ENCODE measurements around the gene SORCS2.

Gene SORCS2

DNA sequence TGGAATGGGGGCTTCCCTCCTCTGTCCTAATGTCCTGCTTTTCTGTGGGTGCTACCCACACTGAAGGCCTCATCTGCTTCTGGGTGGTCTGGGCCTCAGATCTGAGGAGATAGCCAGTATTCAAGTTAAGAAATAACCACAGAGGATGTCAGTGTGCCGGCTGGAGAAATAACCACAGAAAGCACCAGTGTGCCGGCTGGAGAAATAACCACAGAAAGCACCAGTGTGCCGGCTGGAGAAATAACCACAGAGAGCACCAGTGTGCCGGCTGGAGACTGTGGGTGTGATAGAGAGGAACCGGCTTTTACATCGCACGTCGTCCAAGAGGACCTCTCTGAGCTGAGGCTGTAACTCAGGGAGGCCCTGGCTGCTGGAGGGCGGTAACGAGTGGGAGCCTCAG, 308.1 kb downstream of the SORCS2 start:
- no peak for DNase-seq

DNA sequence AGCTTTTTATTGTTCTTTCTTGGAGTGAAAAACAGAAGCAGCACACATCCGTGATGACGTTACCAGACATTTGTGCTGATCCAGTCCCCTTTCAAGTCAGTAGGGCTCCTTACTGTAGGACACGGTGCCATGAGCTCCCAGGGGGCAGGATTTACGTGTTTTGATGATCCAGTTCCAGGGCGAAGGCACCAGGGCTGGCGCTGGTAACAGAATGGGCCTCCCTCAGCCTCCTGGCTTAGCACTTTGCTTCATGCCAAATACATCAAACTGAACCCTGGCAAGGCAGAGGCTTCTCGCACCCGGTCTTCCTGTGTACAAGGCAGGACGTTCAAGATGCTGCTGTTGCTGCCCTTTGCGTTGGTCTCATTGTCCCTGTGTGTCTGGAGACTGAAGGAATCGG, 309.0 kb downstream of the SORCS2 start:
- DNase-seq = no peak

DNA sequence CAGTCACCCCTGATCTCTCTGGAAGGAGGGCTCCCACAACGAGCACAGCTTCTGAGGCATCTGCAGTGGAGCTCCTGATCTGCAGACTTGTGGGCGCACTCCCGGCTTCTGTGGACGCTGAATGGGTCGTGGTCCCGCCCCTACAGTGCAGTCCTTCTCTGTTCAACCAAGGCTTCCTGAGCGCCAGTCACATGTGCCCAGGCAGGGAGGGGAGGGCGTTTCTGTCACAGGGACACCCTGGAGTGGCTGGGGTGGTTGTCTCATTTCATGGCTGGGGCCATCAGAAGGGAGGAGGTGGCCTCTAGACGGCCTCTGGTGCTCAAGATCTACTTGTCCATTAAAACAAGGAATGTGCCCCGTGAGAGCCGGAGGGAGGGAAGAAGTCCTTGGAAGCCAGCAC, 309.5 kb downstream of the SORCS2 start:
- DNase-seq = no peak

DNA sequence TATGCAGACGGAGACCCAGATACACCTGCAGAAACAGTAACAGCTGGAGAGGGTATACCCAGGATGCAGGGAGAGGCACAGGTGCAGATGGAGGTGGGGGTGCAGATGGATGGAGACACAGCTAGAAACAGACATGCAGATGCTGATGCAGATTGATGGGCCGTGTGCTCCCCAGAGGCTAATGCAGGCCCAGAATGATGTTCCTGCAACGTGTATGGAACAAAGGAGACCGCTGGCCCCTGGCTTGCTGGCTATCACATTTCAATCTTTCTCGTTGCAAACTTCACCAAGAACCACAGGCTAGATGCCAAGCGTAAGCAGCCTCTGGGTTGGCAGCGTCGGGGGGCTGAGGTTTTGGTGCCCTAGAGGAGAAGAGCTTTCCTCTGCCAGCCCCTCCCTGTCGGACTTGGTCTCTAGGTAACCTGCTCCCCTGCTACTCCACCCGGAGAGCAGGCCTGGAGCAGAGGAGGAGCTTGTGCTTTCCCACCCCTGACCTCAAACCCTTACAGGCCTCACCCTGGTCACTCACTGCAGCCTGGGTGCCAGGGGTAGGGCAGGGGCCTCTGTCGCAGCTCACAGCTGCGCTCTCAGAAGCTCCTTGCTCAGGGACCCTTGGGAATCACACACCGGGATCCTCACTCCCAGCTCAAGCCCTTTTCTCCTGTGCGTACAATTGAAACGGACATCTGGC, 311.4 kb downstream of the SORCS2 start:
- DNase-seq = no peak

DNA sequence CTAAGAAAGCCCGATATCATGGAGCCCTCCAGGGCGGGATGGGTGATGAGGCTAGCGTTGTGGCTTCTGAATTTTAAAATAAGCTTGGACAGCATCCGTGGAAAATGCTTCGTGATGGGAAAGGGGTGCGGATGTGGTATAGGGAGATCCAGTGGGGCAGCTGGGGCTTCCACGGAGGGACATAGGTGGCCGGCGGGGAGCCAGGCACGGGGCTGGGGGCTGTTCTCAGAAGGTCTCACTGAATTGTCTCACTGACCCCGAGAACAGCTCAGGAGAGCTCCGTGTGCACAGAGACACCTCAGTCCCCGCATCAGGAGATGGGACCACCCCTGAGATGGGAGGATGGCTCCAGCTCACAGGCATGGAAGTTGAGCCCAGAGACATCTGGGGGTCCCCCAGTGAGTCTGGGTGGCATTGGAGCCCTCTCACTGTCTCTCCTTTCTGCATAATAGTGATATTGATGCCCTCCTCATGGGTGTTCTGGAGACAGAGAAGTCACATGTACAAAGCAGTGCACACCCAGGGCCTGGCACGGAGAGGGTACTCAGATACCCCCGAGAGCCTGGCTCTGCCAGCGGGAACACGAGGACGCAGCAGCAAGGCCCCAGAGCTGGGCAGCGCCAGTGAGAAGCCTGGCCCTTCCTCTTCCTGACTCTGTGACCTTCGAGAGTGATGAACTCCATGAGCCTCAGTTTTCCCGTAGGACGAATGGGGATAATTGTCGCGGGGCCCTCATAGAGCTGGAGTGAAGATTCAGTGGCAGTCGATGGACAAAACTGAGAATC, 313.0 kb downstream of the SORCS2 start:
- DNase-seq = no peak

DNA sequence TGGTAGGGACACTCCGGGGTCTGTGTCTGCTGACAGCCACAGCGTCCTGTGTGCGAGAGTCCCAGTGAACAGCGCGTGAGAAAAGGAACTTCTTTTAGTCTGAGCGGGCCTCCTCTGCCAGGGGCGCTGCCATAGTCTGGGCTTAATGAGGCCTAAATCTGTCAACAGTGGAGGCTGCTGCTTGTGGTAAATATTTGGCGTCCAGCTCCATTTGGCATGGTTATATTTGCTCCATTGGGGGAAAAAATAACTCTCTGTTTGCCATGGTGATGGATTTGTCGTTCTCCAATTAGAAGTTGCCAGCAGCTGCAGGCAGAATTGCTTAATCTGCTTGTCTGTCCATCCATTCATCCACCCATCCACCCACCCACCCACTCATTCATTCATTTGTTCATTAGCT, 313.8 kb downstream of the SORCS2 start:
- no peak for DNase-seq

DNA sequence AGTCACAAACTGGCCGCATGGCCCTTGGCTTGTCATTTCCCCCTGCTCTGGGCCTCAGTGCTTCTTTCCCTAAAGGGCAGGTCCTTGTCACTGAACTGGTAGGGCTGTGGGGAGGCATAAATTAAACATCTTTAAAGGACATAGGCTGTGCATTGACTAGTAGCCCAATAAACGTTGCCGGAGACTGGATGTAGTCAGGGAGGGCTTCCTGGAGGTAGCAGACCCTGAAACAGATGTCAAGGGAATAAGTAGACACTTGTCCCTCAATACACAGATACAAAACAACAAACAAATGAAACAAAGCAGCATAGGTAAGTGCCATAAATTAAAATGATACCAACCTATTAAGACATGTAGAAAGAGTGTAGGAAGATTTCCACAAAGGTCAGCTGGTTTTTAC, 314.2 kb downstream of the SORCS2 start:
- no peak for DNase-seq

DNA sequence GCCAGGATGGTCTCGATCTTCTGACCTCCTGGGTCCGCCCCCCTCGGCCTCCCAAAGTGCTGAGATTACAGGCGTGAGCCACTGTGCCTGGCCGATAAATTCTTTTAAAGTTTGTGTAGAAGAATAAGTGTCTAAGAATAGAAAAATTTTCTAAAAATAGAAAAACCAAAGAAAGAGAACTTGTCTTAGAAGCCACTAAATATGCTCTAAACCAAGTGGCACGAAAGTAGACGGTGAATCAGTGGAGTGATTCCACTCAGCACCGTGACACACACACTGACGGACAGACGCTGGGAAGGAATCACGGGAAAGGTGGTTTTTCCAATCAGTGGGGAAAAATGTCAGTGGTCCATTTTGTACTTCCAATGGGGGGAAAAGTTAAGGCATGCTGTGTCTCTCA, 315.0 kb downstream of the SORCS2 start:
- DNase-seq = no peak

DNA sequence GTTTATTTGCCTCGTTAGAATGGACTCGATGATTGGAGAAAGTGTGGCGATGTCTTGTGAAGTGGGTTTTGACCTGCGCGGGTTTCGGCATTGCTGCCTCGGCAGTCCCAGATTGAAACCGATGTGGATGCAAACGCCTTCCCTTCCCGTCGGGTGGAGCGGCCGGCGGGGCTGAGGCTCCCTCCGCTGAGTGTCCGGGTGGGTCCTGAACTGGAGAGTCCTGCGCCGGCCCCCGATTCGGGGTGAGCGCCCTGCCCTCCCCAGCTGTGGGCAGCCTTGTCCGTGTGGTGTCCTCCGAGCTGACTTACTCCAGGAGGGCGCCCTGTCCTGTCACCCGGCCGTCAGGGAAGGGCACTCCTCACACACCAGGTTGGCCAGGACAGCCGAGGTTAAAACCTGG, 317.7 kb downstream of the SORCS2 start:
- no peak for DNase-seq

DNA sequence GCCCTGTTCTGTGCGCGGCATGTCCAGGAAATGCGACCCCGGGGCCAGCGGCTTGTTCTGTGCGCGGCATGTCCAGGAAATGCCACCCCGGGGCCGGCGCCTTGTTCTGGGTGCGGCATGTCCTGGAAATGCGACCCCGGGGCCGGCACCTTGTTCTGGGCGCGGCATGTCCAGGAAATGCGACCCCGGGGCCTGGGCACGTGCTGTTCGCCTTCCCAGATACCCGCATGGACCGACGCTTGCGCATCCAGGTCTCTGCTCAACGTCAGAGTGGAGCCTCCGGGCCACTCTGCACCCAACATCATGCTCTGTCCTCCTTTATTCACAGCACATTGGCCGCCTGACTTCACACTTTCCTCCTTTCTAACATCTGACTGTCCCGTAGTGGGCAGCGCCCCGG, 318.2 kb downstream of the SORCS2 start:
- DNase-seq = no peak

DNA sequence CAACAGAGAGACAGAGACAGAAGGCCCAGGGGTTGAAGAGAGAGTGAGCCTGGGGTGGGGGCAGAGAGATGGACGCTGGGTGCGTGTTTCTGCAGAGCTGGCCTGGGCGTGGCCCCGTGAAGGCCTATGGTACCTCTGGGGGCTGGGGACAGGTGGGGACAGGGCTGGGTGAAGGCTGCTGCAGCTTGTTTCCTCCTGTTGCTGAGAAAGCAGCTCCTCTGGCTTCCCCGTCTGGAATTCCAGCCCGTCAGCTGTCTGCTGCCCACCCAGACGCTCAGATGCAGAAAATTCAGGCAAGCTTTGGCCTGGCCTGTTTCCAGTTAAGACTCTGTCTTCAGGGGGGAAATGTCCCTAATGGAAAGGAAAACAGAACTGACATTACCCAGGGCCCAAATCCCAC, 319.2 kb downstream of the SORCS2 start:
- no peak for DNase-seq

DNA sequence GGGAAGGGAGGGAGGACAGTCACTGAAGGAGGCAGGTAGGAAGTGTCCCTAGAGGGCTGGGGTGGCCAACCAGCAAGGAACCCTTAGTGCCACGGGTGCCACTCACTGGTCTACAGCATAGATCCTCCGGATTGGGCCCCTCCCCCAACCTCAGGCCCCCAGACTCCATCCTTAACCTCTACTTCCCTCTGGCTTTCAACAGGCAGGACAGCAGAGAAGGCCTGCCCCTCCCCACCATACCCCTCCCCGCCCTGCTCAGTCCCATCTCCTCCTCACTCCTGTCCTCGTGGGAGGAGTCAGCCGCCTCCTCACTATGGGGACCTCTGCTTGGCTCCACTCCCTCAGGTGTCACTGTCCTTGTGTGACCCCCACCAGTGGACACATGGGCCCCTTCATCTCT, 320.1 kb downstream of the SORCS2 start:
- no peak for DNase-seq

DNA sequence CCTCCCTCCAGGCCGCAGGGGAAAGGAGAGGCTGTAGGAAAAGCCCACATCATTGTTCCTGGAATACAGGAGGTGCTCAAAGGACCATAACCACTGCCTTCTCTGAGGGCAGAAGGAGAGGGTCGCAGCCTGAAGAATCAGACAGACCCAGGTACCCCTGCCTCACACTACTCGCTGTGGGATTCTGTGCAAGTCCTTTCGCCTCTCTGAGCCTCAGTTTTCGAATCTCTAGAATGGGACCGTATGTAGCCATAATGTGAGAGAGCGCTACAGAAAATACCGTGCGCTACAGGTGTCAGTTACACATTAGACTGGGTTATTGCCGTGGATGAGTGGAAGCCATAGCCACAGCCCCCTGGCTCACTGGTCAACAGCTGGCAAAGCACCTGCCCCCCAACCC, 320.6 kb downstream of the SORCS2 start:
- DNase-seq = no peak

DNA sequence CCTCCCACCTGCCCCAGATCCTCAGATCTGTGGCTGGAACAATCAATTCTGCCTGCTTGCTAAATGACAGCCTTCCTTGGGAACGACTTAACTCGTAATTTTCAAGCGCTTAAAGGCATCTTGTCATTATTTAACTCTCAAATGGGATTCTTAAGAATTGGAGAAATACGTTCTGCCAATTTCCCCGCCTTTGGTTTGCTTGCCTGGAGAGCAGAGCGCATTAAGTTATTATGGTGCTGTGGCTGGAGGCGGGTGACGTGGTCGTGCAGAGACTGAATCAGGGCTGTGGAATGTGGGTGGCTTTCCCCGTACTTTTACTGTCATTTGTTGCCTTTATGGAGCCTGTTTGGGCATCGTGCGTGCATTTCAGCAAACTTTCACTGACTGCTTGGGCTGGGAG, 321.3 kb downstream of the SORCS2 start:
- DNase-seq = no peak

DNA sequence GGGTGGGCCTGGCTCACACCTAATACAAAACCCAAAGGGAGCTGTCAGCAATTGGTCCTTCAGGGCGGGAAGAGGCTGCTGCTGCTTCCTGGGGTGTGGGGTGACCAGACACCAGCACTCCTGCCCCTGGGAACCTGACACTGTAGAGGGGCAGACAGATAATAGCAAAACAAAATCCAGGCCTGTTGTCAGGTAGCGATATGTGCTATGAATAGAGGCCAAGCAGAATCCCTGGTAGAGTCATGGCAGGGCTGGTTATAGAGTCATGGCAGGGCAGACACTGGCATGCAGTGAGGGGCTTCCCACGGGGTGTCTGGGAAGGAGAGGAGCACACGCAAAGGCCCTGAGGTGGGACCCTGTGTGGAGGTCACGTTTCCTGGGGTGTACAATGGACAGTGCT, 321.9 kb downstream of the SORCS2 start:
- DNase-seq = no peak

DNA sequence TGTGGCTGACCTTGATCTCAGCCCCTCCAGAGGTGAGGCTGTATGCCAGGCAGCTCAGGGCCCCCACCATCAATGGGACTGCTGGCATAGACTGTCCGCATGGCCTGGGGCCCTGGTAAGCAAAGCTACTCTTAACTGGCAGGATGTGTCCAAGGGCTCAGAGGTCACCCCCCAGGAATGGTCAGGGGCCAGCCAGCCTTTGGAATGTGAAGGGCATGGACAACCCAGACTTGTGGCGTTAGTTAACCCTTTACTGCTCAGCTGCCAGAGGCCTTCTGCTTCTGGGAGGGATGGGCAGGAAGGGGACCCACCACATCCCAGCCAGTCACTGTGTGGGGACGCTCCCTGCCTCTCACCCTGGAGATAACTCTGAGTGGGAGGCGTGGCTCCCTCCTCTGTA, 322.5 kb downstream of the SORCS2 start:
- no peak for DNase-seq

DNA sequence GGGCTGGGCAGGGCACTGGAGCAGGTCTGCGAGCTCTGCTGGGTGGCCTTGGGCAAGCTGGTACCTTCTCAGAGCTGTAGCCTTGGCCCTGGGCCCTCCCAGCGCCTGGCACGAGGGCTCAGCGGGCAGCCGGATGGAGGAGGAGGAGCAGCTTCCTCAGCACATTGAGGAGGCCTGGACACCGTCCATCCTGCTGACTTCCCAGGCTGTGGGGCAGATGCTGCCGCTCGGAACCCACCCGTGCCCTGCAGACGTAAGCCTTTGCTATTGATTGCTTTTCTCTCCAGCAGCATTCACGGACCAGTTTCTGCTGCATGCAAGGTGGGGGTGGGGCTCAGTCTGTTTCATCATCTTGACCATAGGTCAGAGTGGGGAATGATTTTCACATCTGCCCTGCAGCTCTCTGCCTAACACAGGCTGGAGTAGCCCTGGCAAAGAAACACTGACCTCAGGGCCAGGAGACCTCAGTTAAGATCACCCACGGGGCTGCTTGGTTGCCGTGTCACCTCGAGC, 323.1 kb downstream of the SORCS2 start:
- no peak for DNase-seq

DNA sequence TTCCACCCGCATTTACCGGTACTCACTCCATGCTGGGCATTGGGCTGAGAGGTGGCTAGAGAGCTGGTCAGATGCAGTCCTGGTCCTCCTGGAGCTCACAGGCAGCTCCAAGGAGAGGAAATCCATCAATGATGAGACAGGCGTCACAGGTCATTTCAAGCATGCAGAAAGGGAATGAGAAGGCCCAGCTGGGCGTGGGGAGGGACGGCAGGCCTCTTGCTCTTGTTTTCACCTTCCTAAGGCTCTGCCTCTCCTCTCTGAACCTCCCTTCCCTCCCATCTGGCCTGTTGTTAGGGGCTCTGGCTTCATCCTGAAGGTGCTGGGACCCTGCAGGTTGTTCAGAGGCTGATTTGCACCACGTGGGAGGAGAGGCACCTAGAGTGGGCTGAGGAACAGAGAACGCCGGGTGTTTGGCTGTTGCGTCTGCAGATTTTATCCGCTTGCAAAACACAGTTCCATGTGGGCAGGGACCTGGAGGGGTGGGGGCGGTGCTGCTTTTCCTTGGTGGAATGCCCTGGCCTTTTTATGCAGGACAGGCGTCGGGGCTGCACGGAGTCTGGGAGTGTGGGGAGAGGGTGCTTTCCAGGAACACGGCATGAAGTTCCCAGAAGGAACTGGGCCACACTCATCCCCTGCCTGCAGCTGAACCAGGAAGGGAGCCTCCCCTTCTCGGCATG, 323.9 kb downstream of the SORCS2 start:
- DNase-seq = no peak

DNA sequence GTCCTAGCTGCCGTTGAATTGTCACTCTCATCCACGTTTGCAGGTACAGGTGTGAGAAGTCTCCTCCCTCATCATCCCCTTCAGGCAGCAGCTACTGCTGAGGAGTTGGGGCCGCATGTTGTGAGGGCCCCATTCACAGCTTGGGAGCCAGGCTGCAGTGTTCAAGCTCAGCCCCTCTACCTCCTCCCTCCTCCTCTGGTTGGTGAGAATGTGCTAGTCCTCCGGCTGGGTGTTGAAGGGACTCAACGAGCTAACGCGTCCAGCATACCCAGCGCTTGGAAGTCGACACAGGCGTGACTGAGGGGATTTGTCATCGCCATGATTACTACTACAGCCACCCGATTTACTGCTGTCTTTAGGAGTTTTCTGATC, 324.4 kb downstream of the SORCS2 start:
- no peak for DNase-seq

DNA sequence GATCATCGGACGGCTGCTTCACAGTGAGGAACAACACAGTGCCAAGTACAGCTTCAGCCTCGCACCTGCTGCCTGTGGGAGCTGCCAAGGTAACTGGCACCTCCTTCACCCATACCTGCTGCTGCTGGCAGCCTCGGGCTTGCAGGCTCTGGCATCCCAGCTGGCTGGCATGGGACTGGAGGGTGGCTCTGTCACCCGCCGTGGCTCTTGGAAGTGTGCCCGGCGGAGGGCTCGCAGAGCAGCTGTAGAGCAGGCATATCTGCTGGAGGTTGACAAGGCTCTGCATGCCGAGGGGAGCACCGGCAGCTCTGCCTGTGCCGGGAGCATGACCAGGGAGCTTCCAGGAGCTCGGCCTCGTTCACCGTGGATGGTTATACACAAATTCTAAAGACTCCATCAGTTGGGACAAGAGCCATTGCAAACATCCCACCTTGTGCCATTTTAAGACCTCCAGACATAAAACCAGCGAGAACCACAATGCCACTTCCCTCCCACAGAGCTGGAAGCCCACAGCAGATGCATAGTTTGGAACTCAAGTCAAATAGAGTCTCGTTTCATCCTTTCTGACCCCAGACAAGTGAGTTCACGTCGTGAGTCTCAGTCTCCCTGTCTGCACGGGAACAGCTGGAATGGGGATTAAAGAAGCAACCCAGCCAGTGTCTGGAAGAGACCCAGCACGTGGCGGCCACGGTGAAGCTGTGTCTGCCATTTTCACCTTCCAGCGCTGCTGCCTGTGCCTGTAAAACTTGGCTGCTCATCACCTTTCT, 326.7 kb downstream of the SORCS2 start:
- no peak for DNase-seq

DNA sequence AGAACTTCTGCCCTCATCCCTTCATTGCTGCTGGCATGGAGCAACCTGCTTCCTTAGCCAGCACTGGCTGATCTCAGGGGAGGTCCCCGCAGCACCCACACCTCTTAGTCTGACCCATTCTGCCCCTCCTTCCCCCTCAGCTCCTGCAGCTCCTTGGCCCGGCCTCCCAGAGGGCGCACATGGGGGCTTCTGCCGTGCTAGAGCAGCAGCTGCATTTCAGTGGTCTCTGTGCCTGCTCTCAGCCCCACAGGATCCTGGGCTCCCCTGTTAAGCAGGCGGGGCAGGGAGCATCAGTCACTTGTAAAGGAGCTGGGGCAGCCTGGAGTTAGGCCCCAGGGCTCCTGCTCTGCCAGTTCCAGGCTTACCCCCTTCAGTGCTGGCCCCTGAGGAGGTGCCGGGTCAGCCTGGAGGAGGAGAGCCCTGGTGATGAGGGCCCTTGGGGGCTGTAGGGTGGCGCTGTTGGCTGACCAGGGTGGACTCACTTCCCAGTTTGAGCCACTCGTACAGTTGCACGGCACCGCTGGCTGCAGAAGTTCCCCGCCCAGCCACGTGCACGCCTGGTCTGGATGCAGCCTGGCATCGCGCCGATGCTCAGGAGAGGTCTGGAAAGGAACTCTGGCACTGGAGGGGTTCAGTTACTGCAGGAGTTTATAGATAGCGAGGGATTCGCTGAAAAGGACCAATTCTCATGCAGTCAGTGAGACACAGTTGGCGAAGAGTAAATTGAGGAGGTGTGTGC, 327.5 kb downstream of the SORCS2 start:
- DNase-seq = no peak

DNA sequence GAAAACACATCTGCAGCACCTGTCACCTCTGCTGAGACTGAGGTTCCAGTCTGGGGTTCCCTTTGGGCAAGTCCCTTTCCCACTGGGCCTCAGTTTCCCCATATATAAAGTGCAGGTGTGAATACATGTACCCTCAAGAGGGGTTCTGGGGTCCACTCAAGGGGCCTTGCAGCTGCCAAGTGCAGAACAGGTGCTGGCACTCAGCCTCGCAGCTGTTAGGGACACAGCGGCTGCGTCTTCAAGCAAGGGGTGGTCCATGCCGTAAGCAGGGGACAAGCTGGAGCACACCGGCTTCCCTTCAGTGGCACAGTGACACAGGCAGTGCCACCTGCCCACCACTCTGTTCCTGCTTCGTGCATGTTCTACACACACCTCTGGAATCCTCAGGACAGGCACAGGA, 329.3 kb downstream of the SORCS2 start:
- no peak for DNase-seq

Measured in CD4-positive, alpha-beta T cell treated with Interferon gamma for 1 hour (primary cell).